Left ventricle myocardium inferior (tissue), 1 donor: ENCODE data around the gene SAMD4A. TPM values are rescaled to one million over a fixed set of nuclear protein-coding genes. Genes with fewer than 3 reads are reported as not detected.

Experiments used
- DNase-seq: peaks from one replicate; pipeline ENCODE4 v3.0.0-alpha.2; 2020
- H3K27ac ChIP-seq: fragments of 200-600 bp; replicated peaks from 2 replicates; pipeline ENCODE4 v1.8.0; 2021
- H3K27me3 ChIP-seq: fragments of 200-600 bp; 2 replicates; pipeline ENCODE4 v1.8.0; 2021; ENCODE audit warnings: low read depth
- H3K36me3 ChIP-seq: fragments of 200-600 bp; 2 replicates; pipeline ENCODE4 v1.8.0; 2021
- H3K4me1 ChIP-seq: fragments of 200-600 bp; 2 replicates; pipeline ENCODE4 v1.8.0; 2021
- H3K4me3 ChIP-seq: fragments of 200-600 bp; 2 replicates; pipeline ENCODE4 v1.8.0; 2021; ENCODE audit warnings: mild to moderate bottlenecking, moderate library complexity
- H3K9me3 ChIP-seq: fragments of 200-600 bp; replicated peaks from 2 replicates; pipeline ENCODE4 v1.8.0; 2021
- intact Hi-C: fragments of 100-400 bp; cut with micrococcal nuclease; formaldehyde crosslinking; loops from one replicate; pipeline ENCODE4 v1.11.0; 2022
- total RNA-seq: library from RNA; stranded (reverse); fragmentation: NEBNext Ultra II Directional; extraction: Animal tissue kit (Norgen Biotek cat#: 25700); gene quantifications from one replicate; pipeline ENCODE4 v1.2.1, GENCODE V29; 2021
- TF ChIP-seq, protein P1 (sequence below): fragments of 200-600 bp; IDR thresholded peaks from 2 replicates; pipeline ENCODE4 v1.8.0; 2021; ENCODE audit warnings: antibody characterized with exemption, mild to moderate bottlenecking, borderline replicate concordance
- donor health status: DM: no; HTN: yes; CAD: no; lungs with severe emphysema.

SAMD4A gene
- total RNA-seq, 1 donor from 2014 or later = 173 TPM

DNA sequence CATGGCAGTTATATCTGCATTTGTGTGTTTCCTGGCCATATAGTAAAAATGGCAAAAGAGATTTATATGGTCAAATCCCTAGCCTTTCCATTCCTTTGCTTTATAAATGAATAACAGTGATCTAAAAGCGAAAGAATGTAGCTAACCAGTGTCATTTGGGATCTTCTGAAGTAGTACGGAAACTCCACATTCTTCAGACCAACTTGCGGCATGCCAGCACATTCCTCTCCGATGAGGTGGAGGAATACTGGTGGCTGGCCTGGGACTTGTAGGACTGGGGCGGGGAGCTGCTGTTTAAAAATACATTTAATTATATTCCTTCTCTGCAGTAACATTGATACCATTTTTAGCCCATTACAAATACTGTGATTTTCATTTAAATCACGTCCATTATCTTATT, 85.3 kb downstream of the SAMD4A start:
- DNase-seq = peak; percentile 84
- TF ChIP-seq, protein P1, sequence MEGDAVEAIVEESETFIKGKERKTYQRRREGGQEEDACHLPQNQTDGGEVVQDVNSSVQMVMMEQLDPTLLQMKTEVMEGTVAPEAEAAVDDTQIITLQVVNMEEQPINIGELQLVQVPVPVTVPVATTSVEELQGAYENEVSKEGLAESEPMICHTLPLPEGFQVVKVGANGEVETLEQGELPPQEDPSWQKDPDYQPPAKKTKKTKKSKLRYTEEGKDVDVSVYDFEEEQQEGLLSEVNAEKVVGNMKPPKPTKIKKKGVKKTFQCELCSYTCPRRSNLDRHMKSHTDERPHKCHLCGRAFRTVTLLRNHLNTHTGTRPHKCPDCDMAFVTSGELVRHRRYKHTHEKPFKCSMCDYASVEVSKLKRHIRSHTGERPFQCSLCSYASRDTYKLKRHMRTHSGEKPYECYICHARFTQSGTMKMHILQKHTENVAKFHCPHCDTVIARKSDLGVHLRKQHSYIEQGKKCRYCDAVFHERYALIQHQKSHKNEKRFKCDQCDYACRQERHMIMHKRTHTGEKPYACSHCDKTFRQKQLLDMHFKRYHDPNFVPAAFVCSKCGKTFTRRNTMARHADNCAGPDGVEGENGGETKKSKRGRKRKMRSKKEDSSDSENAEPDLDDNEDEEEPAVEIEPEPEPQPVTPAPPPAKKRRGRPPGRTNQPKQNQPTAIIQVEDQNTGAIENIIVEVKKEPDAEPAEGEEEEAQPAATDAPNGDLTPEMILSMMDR = no peak
- H3K27me3 ChIP-seq = no peaks in the 10 kb centered on the region
- peak overlapping the region; percentile 90 for H3K27ac ChIP-seq
- H3K36me3 ChIP-seq = no peaks in the 10 kb centered on the region
- peaks cover 86% of the 10 kb centered on the region for H3K4me1 ChIP-seq
- intact Hi-C loops = no loop called here
- peak overlapping the region; percentile 44 for H3K4me3 ChIP-seq
- H3K9me3 ChIP-seq = no peaks in the 10 kb centered on the region

DNA sequence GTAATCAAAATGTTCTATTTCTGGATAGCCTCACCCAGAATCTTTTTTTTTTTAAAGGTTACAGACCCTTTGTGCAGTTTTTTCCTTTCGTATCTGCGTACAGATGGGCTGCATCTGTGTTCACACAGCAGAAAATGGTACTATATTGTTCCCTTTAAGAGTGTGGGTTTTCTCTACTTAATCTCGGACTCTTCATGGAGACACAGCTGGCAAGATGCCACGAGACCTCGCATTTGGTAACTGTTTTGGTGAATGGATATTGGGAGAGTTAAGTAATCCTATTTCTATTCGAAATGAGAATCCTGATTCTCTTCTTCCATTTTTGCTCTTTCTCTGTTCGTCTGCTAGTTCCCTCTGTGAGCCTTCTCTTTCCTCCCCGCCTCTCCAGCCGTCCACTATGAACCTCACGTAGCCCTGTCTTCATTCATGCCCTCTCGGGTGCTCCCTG, 85.7 kb downstream of the SAMD4A start:
- intact Hi-C loops = no loop called here
- peak overlapping the region; percentile 90 for H3K27ac ChIP-seq
- H3K27me3 ChIP-seq = no peaks in the 10 kb centered on the region
- H3K36me3 ChIP-seq = no peaks in the 10 kb centered on the region
- H3K4me3 ChIP-seq = peak overlapping the region; percentile 44
- TF ChIP-seq, protein P1 = no peak
- no peaks in the 10 kb centered on the region for H3K9me3 ChIP-seq
- DNase-seq = peak; percentile 49
- H3K4me1 ChIP-seq = peaks cover 85% of the 10 kb centered on the region

DNA sequence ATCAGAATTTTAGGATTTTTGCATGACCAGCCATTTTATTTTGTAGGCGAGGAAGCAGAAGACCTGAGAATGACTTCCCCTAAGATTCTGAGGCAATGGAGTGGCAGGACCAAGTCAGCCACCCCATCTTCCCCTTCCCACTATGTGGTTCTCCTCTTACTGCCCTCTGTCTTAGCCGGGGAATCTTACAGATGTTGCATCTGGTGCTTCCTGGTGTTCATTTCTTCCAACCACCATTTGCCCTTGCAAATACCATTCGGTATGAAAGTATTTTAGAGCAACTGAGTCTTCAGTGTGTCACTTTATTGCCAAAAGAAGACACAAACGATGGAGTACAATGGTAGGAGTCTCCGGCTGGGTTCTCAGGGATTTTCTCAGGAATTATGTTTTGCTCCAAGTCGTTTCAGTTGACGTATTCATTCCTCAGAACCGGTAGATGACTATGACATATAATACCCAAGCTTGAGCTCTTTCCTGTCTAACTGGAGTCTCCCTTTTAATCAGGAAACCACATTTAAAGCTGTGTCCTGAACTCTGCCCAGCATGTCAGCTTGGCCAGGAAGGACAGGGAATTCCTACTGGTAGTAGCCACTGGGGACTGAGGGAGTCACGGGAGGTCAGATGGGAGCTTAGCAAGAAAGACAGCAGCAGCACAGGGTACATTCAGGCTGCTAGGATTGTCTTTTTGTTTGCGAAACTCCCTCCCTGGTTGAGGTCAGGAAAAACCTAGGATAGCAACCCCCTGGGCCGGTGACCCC, 87.0 kb downstream of the SAMD4A start:
- DNase-seq = peak; percentile 55
- TF ChIP-seq, protein P1 = peak; percentile 14
- peak overlapping the region; percentile 90 for H3K27ac ChIP-seq
- no peaks in the 10 kb centered on the region for H3K9me3 ChIP-seq
- H3K36me3 ChIP-seq = no peaks in the 10 kb centered on the region
- intact Hi-C loops = no loop called here
- H3K4me1 ChIP-seq = peaks cover 83% of the 10 kb centered on the region
- no peaks in the 10 kb centered on the region for H3K27me3 ChIP-seq
- H3K4me3 ChIP-seq = no peak overlapping the region

DNA sequence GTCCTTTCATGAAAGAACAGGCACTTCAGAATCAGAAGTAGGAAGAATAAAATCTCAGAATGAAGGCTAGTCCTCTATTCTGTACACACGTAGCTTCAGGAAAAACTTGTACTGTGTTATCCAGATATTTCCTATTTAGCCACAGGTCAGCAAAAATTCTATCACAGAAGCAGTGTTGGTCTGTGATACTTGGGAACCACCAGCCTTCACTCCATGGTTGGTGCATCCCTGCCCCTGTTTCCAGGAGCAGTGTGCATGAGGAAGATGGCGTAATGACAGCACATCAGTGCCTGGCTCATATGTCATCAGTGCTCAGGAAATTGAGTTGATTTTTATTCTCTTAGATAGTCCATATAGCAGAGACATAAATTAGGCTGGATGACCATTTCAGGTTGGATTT, 87.7 kb downstream of the SAMD4A start:
- peaks cover 83% of the 10 kb centered on the region for H3K4me1 ChIP-seq
- H3K36me3 ChIP-seq = no peaks in the 10 kb centered on the region
- H3K27me3 ChIP-seq = no peaks in the 10 kb centered on the region
- peak overlapping the region; percentile 90 for H3K27ac ChIP-seq
- no peak overlapping the region for H3K4me3 ChIP-seq
- TF ChIP-seq, protein P1 = no peak
- intact Hi-C loops = no loop called here
- no peaks in the 10 kb centered on the region for H3K9me3 ChIP-seq
- DNase-seq = no peak

DNA sequence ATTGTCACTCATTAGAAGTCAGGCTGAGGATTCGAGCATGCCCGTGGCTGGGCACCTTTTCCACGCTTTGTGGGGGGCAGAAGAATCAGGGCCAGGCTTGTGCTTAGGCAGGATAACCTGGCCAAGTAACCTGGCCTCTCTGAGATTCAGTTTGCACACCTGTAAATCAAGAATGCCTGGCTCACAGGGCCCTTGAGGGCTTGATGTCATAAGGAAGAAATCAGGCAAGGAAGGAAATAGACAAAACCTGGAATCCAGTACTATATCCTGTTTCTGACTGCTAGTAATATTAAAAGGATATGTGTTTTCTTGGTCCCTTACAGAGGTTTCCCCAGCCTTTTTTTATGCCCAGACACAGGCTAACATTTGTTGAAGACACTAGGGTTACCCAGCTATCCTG, 91.9 kb downstream of the SAMD4A start:
- Histone ChIP-seq H3K9me3 (no peaks in the 10 kb centered on the region), H3K4me3 (no peak overlapping the region), H3K27ac (no peak overlapping the region), H3K36me3 (no peaks in the 10 kb centered on the region), H3K27me3 (no peaks in the 10 kb centered on the region), H3K4me1 (peaks cover 86% of the 10 kb centered on the region)
- TF ChIP-seq, protein P1 = no peak
- no peak for DNase-seq
- intact Hi-C loops = no loop called here
